ENCODE measurements around the gene GPC6.
"Not testable (repeated sequence)": the region's sequence is repeated elsewhere in the genome, so short reads cannot be mapped to it uniquely, and the experiment has no call there.

GPC6 gene

DNA sequence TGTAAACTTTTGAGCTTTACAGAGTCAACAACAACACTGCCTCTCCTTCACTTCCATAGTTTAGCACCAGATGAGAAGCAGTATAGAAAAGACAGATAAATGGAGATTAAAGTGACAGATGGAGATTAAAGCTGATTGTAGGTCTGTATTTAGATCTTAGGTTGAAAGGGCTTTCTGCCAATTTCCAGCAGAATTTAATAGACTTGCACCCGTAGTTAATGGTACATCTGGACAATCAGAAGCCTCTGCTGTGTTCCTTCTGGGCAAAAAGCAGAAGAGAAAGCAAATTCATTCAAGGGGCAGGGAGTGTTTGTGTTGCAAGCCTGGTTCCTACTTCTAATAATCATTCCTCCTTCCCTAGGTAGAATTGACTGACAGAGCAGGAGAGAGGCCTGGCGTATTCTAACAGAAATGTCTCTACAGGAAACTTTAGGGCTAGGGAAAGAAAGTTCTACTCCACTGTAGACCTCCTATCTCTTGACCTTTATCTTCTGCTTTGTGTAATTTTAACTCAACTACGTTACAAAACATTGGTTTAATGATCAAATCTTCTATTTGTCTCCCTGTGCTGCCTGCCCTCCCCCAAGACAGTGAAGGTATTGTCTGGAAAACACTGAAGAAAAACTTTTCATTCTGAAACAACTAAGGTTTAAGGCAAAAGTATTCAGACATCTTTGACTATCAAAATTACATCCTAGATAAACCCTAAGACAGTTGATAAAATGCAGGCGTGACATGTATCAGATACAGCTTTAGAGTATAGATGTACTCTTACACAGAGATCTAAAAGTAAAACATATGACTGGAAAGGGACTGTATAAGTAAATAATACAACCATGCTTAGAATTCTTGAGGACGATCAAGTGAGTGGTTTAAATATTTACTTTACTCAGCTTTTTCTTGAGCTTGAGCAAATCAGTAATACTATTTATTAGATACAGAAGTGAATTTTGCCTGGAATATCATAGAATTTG, 44.4 kb downstream of the GPC6 start:
- no peak for DNase-seq

DNA sequence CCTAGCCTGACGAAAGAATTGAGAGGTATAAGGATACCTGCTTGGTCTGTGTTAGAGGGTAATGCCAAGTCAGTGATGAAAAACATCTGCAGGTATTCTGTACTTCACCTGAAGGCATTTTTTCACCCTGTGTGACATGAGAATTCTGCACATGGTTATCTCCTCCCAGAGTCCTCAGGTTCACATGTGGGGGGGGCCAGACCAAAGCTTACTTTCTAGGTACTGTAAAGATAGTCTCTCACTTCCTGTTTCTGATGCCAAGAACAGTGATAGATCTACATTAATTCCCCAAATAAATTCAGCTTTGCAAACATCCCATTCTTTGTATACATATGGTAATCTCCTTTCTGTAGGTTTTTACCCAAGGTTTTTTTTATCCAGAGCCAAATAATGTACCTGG, 53.4 kb downstream of the GPC6 start:
- DNase-seq: no peak

DNA sequence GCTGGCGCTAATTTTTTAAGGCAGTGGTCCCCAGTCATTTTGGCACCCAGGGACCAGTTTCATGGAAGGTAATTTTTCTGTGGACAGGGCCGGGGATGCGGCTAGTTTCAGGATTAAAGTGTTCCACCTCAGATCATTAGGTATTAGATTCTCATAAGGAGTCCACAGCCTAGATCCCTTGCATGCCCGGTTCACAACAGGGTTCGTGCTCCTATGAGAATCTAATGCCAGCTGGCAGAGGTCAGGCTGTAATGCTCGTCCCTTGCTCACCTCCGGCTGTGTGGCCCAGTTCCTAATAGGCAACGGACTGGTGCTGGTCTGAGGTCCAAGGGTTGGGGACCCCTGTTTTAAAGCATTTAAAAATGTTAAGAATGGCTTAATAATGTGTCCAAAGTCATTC, 54.1 kb downstream of the GPC6 start:
- no peak for DNase-seq

DNA sequence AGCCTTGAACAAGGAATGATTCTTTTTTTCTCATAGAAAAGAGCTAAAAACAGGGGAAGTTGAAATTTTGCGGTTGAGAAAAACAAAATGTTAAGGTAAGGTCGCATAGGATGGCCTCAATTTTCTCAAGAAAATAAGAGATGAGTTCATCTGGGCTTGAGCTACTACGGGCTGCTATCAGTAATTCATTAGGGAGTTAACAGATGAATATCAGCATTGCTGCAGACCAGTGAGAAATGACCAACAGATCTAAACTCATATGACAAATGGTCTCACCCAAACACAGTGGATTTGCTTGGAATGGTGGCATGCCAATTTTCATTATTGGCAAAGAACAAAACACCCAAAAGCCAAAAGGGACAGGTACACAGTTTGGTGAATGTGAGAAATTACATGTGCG, 56.6 kb downstream of the GPC6 start:
- DNase-seq: no peak

DNA sequence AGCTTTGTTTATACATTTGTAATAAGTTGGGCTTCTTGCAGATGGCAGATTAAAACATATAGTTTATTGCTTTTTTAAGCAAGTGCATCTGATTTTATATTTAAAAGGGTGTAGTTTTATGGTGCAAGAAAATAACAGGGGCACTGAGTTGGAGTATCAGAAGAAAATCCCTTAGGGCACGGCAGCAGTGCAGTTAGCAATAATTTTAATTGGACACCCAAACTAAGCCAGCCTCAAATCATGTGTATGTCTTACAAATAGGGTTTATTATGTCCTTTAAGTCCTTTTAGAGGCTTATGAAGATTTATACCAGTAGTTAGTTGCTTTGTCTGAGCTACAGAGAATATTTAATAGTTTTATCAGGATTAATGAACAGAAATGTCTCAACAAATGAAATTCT, 57.5 kb downstream of the GPC6 start:
- DNase-seq: no peak

DNA sequence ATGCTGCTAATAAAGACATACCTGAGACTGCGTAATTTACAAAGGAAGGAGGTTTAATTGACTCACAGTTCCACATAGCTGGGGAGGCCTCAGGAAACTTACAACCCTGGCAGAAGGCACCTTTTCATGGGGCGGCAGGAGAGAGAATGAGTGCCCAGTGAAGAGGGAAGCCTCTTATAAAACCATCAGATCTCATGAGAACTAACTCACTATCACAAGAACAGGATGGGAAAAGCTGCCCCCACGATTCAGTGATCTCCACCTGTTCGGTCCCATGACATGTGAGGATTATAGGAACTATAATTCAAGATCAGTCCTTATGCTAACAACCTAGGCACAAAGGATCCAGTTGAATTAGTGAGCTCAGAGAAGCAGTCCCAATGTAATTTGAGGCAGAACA, 59.4 kb downstream of the GPC6 start:
- no peak for DNase-seq

DNA sequence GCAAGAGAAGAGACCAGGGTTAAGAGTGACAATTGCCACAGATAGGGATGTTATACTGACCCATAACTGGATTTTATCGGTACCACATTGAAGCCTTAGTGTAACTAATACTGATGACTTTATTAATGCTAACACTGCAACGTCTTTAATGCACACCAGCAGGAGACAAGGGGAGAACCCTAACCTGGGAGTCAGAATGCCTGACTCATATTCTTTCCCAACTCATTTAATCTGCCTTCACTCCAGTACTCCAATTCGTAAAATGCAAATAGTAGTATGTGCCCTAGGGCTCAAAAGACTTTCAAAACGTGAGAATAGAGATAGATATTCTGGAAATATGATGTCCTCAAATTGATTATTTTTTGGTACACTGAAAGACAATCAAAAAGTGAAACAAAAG, 62.4 kb downstream of the GPC6 start:
- DNase-seq: no peak

DNA sequence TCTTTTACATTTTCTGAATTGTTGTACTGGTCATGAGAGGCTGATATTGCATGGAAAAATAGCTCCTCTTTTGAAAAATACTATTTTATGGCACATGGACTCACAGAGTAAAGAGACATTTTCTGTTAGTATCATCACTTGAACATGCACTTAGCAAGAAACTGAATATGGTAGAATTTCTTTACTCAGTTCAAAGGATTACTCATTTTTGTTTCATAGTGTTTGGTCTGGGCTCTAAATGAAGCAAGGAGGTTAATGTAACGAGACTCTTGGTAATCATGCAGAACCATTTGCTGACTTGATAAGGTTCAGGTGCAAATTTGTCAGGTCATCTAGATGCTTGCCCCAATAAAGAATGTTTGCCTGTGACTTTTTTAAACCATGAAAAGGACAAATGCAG, 63.2 kb downstream of the GPC6 start:
- DNase-seq: no peak

DNA sequence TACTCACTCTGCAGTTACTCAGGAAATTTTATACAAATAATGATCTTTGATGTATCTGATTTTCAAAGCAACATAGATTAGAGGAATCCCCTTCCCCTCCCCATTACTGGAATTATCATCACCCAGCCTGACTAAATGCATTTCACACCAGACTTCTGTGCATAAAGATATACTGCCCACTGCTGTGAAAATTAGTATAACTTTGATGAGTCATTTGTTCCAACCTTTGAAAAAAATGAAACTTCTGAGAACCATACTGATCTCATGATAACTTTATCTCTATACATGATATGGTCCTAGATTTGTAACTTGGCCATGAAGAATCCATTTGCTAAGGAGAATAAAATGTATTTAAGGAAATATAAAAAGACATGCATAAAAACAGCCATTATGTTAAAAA, 63.9 kb downstream of the GPC6 start:
- DNase-seq: no peak

DNA sequence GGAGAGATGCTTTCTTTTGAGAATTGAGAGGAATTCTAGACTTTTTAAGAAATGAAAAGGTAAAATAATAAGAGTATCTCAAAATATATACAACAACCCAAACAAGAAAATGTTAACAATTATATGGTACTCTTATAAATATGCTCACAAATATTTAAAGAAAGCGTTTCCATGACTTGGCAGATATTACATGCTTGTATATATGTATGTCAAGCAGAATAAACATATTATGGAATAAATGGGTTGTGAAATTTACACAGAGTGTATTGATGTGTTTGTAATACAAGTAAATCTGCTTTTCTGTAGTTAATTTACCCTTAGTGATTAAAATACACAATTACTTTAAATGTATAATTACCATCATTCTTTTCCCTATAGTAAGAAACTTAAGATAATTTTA, 65.8 kb downstream of the GPC6 start:
- no peak for DNase-seq

DNA sequence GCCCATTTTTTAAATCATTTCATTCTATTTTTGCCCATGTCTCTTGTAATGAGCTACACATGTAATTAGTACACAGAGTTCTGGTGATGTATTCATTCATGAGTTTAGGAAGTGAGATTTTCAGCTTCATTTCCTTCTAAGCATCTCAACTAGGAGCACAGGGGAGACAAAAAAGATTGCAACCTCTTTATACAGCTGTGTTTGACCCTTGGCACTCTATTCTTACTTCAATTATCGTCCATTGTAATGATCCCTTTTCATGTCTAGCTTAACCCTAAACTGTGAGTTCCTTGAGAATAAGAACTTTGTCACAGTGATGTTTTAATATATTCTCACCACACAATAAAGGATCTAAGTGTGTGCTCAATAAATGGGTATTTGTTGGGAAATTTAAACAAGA, 67.1 kb downstream of the GPC6 start:
- no peak for DNase-seq

DNA sequence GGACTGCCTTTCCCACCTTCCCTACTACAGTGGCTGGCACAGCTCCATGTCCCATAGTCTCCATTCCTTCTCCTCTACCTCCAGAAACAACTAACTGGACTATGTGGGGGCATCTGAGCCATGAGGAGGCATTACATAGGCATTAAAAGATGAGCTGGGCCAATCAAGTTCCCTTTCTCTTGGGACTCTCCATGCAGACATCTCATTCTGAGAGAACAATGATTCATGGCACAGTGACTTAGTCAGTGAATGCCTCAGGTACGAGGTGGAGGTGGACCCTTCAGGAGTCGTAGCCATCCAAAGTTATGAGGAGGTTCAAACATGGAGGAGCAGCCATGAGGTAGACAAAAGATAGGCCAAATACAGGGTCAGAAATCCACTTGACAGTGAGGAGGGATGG, 70.0 kb downstream of the GPC6 start:
- no peak for DNase-seq

DNA sequence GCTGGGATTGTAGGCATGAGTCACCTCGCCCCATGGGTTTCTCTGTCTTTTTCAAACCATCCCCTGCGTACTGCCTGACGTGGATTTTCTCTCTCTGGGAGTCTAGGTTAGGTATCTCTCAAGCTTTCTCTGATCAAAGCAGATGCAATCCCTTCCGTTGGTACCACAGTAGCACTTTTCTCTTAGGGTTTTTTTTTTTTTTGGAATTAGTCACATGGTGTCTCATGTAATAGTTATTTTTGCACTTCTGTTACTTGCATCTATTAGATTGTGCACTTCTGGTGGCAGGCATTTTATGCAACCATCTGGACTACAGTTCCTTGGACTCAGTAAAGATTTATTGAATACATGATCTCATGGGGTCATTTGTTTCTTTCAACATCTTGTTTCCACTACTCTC, 72.1 kb downstream of the GPC6 start:
- DNase-seq: no peak

DNA sequence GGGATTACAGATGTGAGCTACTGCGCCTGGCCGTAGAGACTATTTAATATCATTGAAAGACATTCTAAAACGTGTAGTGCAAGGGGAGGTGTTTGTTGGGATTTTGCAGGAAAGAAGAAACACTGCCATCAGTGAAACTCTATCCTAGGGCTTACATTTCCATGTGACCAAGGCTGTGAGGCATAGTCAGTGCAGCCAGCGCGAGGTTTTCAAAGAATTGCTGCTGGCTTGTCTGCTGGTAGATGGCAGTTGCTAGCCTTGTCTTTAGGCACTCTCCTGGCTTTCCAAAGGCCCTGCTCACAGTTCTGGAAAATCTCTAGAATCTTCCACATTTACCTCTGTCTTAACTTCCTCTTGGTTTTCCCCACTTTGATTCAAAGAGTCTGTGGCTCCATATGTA, 77.5 kb downstream of the GPC6 start:
- no peak for DNase-seq

DNA sequence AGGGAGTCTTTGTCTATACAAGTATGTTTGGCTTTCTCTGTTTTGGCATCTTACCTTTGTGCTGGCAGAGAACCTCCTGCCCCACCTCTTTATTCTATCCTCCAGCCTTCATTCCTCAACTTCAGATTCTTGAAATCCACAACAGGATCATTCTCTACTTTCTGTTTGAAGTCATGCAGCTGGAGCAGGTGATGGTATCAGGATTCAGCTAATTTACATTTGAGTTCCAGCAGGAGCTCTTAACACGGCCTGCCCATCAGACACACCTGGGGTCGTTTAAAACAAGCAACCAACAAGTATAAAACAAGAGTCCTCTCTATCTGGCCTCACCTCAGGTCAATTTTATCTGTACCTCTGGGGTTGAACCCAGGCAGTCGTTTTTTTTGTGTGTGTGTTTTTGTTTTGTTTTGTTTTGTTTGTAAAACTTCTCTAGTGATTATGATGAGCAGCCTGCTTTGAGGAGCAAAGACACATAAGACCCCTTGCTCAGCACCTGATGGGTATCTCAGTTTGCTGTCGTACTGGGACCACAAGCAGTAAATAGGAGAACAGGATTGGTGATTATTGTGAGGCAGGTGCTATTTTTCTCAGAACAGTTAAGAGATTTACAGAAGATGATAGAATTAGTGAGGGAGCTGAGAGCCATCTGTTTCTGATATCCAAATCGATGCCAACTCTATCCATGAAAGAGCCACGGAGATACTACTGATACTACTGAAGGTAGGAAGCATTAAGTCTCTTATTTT, 78.4 kb downstream of the GPC6 start:
- DNase-seq: no peak

DNA sequence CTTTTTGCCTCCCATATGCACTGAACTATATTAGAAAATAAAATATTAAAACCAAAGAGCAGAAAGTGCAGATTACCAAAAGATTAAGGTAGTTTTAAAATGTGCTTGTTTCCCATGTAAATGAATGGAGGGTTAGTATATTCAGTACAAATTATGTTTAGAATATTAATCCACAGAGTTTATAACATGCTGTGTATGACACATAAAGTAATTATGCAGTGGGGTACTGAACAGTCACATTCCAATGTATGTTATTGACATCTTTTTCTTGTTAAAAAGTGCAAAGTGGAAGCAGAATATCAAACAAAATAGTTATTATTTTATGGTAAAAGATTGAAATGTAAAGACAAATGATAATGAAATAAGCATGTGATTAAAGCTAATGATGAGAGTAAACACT, 79.3 kb downstream of the GPC6 start:
- DNase-seq: no peak

DNA sequence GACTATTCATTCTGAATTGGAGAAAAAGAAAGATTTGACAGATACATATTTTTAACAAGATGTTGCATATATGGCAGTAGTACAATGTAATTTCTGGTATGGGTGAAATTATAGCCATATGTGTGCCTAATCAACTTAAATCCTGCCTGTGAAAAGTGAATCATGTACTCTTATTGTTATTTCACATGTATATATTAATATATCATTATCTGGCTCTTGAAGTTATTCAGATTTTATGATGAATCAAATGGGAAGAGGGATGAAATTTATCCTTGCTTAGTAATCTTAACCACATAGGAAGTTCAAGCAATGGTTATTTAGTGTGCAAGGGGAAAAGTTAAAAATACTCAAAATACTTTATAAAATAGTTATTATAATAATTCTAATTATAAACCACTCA, 80.5 kb downstream of the GPC6 start:
- DNase-seq: no peak

DNA sequence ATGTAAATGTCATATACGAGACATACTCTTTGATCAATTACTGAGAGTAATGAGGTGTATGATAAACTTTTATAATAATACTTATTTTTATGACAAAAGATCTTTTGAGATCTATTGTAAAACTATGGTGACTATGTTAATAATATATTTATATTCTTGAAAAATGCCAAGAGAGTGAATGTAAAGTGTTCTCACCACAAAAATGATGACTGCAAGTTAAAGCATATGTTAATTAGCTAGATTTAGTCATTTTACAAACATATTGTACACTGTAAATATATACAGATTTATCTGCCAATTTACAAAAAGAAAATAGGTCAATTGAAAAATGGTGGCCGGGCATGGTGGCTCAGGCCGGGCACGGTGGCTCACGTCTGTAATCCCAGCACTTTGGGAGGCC, 81.0 kb downstream of the GPC6 start:
- DNase-seq: no peak

DNA sequence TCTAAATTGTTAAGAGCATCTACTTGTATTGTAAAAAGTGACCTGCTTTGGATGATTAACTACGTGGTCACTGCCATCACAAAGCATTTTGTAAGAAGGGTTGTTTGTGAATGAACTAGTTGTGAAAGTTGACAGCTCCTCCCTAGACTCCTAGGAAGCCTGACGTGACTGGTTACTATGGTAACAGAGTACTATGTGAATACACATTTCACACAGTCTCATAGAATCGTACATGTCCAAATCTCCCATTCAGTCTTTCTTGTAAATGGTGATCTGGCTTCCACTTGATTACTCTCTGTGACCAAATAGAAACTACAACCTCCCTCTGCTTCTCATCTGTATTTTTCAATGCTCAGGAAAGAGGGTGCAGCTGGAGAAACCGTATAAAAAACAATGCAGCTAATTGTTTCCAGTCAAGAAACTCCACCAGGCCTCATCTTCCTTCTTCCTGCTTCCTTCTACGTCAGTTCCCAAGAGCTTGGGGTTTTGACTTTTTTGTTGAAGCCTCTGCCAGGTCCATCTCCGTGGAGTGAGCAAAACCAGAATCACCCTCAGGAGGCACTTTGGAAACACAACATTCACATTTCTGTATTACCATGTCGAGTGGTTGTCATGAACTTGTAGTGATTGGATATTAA, 83.4 kb downstream of the GPC6 start:
- no peak for DNase-seq

DNA sequence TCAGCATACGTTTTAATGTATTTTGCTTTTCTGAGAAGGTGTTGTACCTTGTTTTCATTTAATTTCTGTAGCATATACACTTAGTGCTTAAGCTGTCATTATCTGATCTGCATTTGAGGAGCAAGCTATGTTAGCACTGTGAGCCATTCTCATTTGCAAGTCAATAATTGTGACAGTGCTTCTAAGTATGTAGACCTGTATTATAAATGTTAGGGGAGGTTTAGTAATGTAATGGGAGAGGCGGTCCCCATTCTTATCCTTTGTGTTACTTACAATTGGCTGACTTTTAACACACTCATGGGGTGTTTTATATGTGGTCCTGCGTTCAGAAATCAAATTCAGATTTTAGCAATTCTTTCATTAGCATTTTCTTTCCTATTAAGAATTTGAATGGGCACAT, 90.2 kb downstream of the GPC6 start:
- DNase-seq: no peak

DNA sequence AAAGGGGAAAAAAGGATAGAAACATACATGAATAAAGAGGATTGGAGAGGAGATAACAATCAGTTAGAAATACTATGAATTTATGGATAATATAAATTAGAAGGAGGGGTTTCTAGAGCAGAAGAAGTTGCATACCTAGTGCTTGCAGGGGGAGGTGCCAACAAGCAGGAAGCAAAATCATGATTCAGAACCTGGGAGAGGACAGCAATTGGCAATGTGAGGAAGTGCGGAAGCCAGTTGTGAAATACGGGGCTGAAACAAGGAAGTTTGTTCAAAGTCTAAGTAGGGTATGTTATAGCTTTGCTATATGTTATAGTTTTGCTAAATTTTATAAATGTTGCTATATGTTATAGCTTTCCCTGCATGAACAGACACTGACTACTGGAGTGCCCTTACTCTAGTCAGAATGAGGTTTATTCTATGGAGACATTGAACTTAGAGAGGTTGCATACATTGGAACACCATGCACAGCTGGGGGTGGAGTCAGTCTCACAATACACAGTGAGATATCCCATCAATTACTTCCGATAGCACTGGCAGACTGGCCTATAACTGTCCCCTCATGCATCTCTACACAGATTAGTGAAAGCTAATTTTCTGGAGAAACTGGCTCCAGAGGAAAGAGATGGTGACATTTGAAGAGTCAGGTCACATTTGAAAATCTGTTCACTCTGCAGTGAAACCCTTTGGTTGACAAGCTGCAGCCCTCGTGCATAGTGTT, 92.1 kb downstream of the GPC6 start:
- DNase-seq: no peak

DNA sequence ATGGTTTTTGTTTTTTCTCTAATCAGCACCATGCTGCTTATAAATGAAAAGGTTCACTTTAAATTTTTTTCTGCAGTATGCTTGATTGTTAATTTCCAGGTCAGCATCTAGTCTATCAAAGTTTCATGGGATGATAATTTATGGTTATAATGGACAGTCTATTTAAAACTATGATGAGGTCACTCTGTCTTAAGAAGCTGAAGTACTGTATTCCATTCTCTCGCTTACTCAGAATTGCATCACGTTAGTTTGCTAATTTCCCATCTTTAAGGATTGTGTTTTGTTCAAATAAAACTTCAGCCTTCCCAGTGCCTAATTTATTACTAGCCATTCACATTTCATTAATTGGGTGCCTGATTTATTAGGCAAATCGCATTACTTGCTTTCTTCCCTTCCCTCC, 94.3 kb downstream of the GPC6 start:
- DNase-seq: no peak

DNA sequence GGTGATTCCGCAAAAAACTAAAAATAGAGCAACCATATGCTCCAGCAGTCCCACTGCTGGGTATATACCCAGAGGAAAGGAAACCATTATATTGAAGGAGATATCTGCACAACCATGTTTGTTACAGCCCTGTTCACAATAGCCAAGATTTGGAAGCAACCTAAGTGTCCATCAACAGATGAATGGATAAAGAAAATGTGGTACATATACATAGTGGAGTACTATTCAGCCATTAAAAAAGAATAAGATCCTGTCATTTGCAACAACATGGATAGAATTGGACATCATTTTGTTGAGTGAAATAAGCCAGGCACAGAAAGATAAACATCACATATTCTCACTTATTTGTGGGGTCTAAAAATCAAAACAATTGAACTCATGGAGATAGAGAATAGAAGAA, 97.3 kb downstream of the GPC6 start:
- not testable (repeated sequence) for DNase-seq

Measured in activated CD4-positive, alpha-beta T cell treated with anti-CD3 and anti-CD28 coated beads for 4 hours (primary cell).